ENCODE data around the gene MRI1.
A peak's percentile ranks its signal among the peaks of the same experiment; 100 is the strongest.
"Not testable (repeated sequence)": the region's sequence is repeated elsewhere in the genome, so short reads cannot be mapped to it uniquely, and the experiment has no call there.

The MRI1 gene

DNA sequence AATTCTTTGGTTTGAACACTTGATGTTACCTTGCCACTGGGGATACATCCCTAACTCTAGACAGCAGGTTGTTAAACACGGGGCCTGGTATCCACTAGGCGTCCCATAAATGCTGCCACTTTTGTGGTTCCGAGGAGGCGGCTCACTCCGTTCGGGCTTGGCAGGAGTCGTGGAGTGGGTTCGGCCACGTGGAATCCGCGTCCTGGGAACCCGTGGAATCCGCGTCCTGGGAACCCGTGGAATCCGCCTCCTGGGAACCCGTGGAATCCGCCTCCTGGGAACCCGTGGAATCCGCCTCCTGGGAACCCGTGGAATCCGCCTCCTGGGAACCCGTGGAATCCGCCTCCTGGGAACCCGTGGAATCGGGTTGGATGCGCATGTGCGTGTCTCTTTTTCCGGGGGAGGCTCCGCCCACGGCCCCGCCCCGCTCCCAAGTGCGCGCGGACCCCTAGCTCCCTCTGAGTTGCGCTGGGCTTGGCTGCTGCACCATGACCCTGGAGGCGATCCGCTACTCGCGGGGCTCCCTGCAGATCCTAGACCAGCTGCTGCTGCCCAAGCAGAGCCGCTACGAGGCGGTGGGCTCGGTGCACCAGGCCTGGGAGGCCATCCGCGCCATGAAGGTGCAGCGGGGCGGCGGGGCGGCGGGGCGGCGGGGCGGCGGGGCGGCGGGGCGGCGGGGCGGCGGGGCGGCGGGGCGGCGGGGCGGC is at the start of gene MRI1:
TSS of gene MRI1 (plus strand) at position 422 of the 707 bp plus-strand sequence. CDS start at position 489, 67 bp downstream.
- DNase-seq = peak; percentile 64

DNA sequence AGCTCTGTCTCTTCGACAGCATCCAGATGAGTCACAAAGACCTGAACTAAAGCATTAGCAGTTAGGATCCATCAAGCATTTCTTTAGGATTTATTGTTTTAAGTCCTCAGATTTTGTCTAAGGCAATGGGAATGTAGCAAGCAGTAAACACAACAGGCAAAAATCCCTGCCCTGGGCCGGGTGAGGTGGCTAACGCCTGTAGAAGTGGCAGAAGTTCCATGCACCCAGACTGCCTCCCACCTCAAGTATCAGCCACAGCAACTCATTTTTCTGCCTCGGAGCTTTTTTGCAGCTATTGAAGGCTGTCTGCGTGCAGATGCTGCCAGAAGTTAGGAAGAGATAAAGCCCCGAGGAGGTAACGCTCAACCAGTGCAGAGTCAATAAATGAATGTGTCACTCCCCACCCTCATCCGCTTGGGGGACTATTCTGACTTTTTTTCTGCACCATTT is 47.1 kb upstream of the MRI1 start:
- DNase-seq = peak; percentile 95

DNA sequence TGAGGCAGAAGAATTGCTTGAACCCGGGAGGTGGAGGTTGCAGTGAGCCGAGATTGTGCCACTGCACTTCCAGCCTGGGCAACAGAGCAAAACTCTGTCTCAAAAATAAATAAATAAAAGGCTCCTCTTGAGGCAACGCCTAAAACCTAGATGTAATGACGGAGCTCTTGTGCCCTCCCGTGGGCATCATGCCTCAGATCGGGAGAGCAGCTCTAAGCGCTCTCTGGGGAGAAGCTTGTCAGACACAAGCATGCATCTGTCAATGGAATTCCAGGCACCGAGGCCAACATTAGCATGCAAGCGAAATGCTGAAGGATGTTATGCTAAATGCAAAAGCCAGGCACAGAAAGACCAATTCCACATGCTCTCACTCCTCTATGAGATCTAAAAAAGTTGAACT is 45.6 kb upstream of the MRI1 start:
- peak; percentile 65 for DNase-seq

- DNase-seq = no peak
Measured at GRCh38 chr19:13722146-13722545, 42.2 kb upstream of the MRI1 start.

- no peak for DNase-seq
Measured at GRCh38 chr19:13723206-13723605, 41.1 kb upstream of the MRI1 start.

DNA sequence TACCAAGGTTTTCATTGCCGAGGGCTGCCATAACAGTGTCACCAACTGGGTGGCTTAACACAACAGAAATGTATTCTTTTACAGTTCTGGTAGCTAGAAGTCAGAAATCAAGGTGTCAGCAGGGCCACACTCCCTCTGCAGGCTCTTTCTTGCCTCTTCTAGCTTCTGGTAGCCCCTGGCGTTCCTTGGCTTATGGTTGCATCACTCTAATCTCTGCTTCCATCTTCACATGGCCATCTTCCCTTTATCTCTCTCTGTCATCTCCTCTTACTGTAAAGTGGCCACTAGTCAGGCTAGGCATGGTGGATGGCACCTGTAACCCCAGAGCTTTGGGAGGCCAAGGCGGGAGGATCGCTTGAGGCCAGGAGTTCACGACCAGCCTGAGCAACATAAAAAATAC is 38.0 kb upstream of the MRI1 start:
- no peak for DNase-seq

DNA sequence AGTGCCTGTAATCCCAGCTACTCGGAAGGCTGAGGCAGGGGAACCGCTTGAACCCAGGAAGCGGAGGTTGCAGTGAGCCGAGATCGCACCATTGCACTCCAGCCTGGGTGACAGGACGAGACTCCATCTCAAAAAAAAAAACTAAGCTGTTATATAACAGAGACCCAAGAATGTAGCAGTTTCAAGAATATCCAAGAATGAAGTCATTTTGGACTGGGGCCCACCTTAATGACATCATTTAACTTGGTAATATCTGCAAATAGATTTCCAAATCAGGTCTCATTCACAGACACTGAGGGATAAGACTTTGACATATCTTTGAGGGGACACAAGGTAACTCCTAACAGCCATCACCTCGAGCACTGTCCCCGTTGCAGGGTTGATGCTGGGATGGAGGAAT is 36.5 kb upstream of the MRI1 start:
- no peak for DNase-seq

GRCh38 chr19:13729859-13730258 is 34.5 kb upstream of the MRI1 start:
- peak; percentile 30 for DNase-seq

DNA sequence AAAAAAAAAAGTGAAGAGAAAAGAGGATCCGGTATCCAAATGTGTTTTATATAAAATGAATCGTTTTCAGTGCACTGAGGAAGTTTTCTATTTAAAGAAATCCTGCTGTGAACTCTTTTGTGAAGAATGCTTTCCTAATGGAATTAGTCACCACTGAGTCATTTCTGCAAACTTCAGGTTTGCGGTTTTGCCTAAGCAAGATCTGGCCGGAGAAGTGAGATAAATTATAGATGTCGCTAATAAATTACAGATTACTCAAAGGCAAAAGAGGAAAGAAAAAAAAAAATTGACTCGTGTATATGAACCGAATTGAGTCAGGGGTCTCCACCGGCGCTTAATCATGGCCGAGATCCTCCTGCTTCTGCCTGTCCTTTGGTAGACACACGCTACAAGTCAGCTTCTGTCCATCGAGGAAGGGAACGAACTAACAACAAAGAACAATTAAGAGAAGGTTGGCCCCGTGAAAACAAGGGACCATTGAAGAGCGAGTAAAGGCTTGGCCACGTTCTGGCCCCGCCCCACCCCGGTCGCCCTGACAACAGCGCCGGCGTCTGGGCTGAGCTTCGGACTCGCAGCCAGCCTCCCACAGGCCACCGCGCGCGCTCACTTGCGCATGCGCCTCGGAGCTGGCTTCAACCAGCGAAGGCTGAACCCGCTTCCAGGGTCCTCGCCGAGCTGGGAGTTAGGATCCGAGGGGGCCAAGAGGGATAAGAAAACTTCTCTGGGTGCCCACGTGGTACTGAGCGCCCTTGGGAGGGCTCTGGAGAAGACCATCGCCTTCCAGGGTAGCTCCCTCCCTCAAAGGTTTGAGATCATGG is 33.0 kb upstream of the MRI1 start:
- peak; percentile 92 for DNase-seq

DNA sequence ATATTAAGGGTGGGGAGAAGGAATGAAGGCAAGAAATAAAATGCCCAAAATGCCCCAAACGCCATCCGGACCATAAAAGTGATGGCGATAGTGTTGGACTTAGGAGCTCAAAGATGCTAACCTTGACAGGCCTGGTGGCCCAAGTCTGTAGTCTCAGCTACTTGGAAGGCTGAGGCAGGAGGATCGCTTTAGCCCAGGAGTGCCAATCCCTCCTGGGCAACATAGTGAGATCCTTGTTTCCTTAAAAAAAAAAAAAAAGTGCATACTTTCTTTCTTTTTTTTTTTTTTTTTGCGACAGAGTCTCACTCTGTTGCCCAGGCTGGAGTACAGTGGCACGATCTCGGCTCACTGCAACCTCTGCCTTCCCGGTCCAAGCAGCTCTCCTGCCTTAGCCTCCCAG is 32.0 kb upstream of the MRI1 start:
- no peak for DNase-seq

GRCh38 chr19:13734751-13735150 is 29.6 kb upstream of the MRI1 start:
- no peak for DNase-seq

DNA sequence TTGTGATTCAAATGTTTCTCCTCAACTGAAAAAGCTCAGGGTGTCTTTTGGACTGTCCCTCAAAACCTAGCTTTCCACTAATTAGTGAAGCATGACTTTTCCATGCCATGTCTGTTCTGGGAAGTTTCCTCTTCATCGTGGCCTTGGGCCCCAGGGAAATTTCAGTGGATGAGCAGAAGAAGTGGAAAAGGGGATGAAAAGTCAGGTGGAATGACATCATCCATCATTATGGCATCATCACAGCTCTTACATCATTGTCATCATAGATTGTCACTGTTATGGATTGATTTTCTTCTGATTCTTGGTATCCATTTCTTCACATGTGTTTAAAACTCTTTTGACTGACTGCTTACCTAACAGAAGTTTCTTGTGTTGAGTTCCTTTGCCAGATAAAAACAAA is 26.2 kb upstream of the MRI1 start:
- no peak for DNase-seq

- no peak for DNase-seq
Measured at GRCh38 chr19:13741893-13742292, 22.4 kb upstream of the MRI1 start.

DNA sequence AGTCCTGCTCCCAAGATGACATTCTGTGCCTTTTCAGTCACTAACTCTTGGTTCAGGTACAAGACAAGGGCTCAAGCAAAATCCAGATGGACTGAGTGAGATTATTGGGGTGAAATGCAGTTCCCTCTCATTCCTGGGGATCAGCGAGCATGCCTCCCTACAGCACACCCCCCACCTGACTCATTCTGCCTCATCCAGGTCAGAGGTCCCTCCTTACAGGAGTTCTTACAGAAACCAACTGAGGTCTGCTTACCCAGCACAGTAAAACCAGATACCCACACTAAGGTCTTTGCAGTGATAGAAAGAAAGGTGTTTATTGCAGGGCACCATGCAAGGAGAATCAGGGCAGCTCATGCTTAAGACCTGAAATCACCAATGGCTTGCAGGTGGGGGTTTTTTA is 21.6 kb upstream of the MRI1 start:
- DNase-seq = no peak

GRCh38 chr19:13744174-13744573 is 20.1 kb upstream of the MRI1 start:
- no peak for DNase-seq

DNA sequence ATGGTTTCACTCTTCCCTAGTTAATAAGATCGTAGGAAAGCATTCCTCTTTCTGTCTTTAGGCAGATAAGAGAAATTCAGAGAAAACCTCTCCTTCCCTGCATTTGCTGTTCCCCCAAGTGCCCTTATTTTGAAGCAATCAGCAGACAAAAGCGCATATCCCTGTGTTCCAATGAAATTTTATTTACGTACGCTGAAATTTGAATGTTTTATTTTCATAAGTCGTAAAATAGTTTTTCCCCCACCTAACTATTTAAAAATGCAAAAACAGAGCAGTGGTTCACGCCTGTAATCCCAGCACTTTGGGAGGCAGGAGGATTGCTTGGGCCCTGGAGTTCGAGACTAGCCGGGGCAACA is 17.2 kb upstream of the MRI1 start:
- DNase-seq = no peak

DNA sequence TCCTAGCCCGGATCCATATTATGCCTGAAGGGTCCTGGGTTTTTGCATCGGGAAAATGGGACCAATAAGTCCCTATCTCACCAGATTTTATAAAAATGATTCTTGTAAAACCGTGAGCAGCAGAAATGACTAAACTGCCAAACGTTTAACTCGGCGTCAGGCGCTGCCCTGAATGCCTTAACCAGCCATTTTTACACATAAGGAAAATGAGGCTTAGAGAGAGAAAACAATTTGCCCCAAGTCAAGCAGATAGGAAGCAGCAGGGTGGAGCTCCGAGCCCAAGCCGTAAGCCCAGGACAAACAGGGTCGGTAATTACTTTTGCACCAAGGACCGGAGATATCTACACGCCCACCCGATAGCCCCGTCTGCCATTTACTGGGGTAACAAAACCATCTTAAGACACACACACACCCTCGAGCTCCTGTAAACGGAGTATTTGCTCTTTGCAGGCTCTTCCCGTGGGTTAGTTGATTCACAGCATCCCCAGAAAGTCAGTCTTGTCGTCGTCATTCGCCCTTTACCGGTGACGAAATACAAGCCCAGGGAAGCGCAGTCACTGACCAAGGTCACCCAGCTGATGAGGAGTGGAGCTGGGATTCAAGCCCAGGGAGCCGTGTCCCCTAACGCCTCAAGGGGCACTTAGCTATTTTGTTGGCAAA is 16.0 kb upstream of the MRI1 start:
- DNase-seq = peak; percentile 20

DNA sequence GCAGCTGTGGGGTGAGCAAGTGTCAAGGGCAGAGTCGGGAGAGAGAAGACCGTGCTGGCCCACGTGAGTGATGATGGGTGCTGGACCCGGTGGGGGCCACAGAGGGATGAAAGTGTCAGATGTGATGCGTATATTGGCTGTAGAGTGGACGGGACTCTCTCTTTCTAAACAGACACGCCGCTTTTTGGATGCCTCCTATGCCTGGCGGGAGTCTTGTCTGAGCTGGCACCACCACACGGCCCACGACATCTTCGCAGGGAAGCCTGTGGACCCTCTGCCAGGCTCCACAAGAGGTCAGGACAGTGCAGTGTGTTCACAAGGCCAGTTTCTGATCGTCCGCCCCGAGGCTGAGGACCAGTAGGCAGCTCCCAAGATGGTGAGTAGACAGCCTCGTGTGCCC is 12.9 kb upstream of the MRI1 start:
- no peak for DNase-seq

GRCh38 chr19:13753622-13754021 is 10.7 kb upstream of the MRI1 start:
- DNase-seq = not testable (repeated sequence)

- no peak for DNase-seq
Measured at GRCh38 chr19:13756210-13756609, 8.1 kb upstream of the MRI1 start.

GRCh38 chr19:13757805-13758772 is 6.2 kb upstream of the MRI1 start:
- DNase-seq = no peak

DNA sequence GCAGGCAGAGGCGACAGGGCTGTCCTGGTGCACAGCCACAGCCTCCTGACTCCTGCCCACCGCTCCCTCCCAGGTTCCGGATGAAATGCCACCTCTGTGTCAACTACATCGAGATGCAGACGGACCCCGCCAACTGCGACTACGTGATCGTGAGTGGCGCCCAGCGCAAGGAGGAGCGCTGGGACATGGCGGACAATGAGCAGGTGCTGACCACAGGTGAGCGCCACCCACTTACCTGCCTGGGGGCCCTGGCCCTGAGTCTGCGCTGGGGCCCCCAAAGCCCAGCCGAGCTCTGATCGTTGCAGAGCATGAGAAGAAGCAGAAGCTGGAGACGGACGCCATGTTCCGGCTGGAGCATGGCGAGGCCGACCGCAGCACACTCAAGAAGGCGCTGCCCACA is 5.5 kb upstream of the MRI1 start:
- no peak for DNase-seq

GRCh38 chr19:13761423-13761822 is 2.9 kb upstream of the MRI1 start:
- no peak for DNase-seq

Data from hematopoietic multipotent progenitor cell treated with erythropoietin and hydrocortisone succinate and interleukin-3 and kit ligand, for 8 days (in vitro differentiated cells).